H1 (cell line): ENCODE results near the gene ACTG2. TPM values are rescaled to one million over a fixed set of nuclear protein-coding genes. Genes with fewer than 3 reads are reported as not detected.

ENCODE experiments used
- CTCF ChIA-PET: fragments of 300-600 bp; sonication (Branson Sonifier 250); formaldehyde crosslinking; loops from one replicate; lab custom pipeline; 2021; ENCODE audit not compliant: partially characterized antibody; lab: Charles Lee
- POLR2A ChIA-PET: fragments of 300-600 bp; sonication (Branson Sonifier 250); formaldehyde crosslinking; loops from one replicate; lab custom pipeline; 2021; ENCODE audit warnings: inconsistent platforms; ENCODE audit not compliant: partially characterized antibody; lab: Charles Lee
- DNase-seq, 2 experiments: peaks; one replicate each; pipeline versions ENCODE4 v3.0.0 to v3.0.0-alpha.2; 2010 to 2022; ENCODE audit warnings: low spot score in 2 of 2, low read depth in 1 of 2, mixed read lengths in 1 of 2
- FAIRE-seq: peaks from 2 replicates; lab custom pipeline; 2011; peaks lifted over from hg19 to GRCh38; lab: Jason Lieb, UNC
- H2AFZ ChIP-seq: 2 replicates; pipeline ENCODE4 v1.8.1; 2012; ENCODE audit warnings: low read length, inconsistent platforms
- H2AK5ac ChIP-seq: 2 replicates; pipeline ENCODE4 v1.6.1; 2013; ENCODE audit warnings: low read depth, low read length
- H2BK120ac ChIP-seq: replicated peaks from 2 replicates; pipeline ENCODE3; 2013; ENCODE audit warnings: low read depth, low read length, inconsistent platforms
- H2BK12ac ChIP-seq: 2 replicates; pipeline ENCODE4 v1.6.1; 2013; ENCODE audit warnings: low read depth, low read length
- H2BK15ac ChIP-seq: 2 replicates; pipeline ENCODE4 v1.6.1; 2013; ENCODE audit warnings: low read length
- H2BK20ac ChIP-seq: 2 replicates; pipeline ENCODE4 v1.6.1; 2013; ENCODE audit warnings: low read length
- H2BK5ac ChIP-seq: 2 replicates; pipeline ENCODE4 v1.6.1; 2013; ENCODE audit warnings: low read depth, low read length
- H3K14ac ChIP-seq: 2 replicates; pipeline ENCODE4 v1.6.1; 2013; ENCODE audit warnings: inconsistent platforms; ENCODE audit not compliant: insufficient read length
- H3K18ac ChIP-seq: 2 replicates; pipeline ENCODE4 v1.6.1; 2013; ENCODE audit warnings: low read length; ENCODE audit errors: extremely low read depth
- H3K23ac ChIP-seq: 2 replicates; pipeline ENCODE4 v1.6.1; 2013; ENCODE audit warnings: inconsistent platforms; ENCODE audit not compliant: insufficient read length
- H3K23me2 ChIP-seq: 2 replicates; pipeline ENCODE4 v1.6.1; 2013; ENCODE audit warnings: low read depth, low read length
- H3K27ac ChIP-seq: 2 replicates; pipeline ENCODE4 v1.6.1; 2011; ENCODE audit warnings: low read depth, low read length, inconsistent platforms
- H3K27me3 ChIP-seq, 4 experiments: replicated peaks in 1 of 4; 1 replicate in 1 of 4; 2 replicates in 3 of 4; pipeline versions ENCODE4 v1.6.1 to v1.8.1; 2011 to 2013; ENCODE audit warnings: low read length in 3 of 4, mild to moderate bottlenecking in 3 of 4, inconsistent platforms in 2 of 4, mixed read lengths in 2 of 4, moderate library complexity in 1 of 4; ENCODE audit not compliant: control insufficient read depth in 3 of 4, insufficient read depth in 3 of 4; ENCODE audit errors: extremely low read depth in 1 of 4
- H3K36me3 ChIP-seq, 4 experiments: 2 replicates each; pipeline versions ENCODE4 v1.6.1 to v1.8.1; 2011 to 2013; ENCODE audit warnings: mild to moderate bottlenecking in 4 of 4, low read length in 3 of 4, moderate library complexity in 2 of 4, control low read depth in 1 of 4, inconsistent platforms in 1 of 4; ENCODE audit not compliant: insufficient read depth in 4 of 4, control insufficient read depth in 2 of 4
- H3K4ac ChIP-seq: replicated peaks from 2 replicates; pipeline ENCODE3; 2013; ENCODE audit warnings: low read length, low read depth, mixed read lengths, inconsistent platforms; ENCODE audit not compliant: insufficient read length
- H3K4me1 ChIP-seq, 4 experiments: replicated peaks in 1 of 4; 1 replicate in 1 of 4; 2 replicates in 3 of 4; pipeline versions ENCODE4 v1.6.1 to v1.8.1; 2011 to 2013; ENCODE audit warnings: low read length in 3 of 4, inconsistent platforms in 2 of 4, mixed read lengths in 1 of 4; ENCODE audit not compliant: insufficient read depth in 4 of 4, control insufficient read depth in 3 of 4
- H3K4me2 ChIP-seq, 2 experiments: 2 replicates each; pipeline versions ENCODE4 v1.6.1 to v1.8.1; 2011 to 2013; ENCODE audit warnings: low read depth in 2 of 2, low read length in 2 of 2, control low read depth in 1 of 2, inconsistent platforms in 1 of 2, mild to moderate bottlenecking in 1 of 2; ENCODE audit not compliant: insufficient read depth in 1 of 2
- H3K4me3 ChIP-seq, 4 experiments: fragments of 200-600, 300-600 bp in 1 of 4; sonication (generic), shearing (Covaris generic), sonication (Bioruptor Twin) in 1 of 4; 2 replicates each; pipeline versions ENCODE4 v1.5.1 to v1.8.1; 2011 to 2016; ENCODE audit warnings: low read length in 4 of 4, low read depth in 3 of 4, control low read depth in 2 of 4, inconsistent platforms in 2 of 4, mild to moderate bottlenecking in 2 of 4, mixed read lengths in 1 of 4, moderate library complexity in 1 of 4; ENCODE audit not compliant: insufficient read depth in 2 of 4; ENCODE audit errors: extremely low read depth in 1 of 4
- H3K56ac ChIP-seq: replicated peaks from 2 replicates; pipeline ENCODE3; 2013; ENCODE audit warnings: low read depth, mild to moderate bottlenecking, mixed read lengths, low read length, inconsistent platforms; ENCODE audit not compliant: insufficient read length
- H3K79me1 ChIP-seq: 2 replicates; pipeline ENCODE4 v1.6.1; 2013; ENCODE audit warnings: low read depth, low read length, control low read depth
- H3K79me2 ChIP-seq, 2 experiments: 2 replicates each; pipeline versions ENCODE4 v1.6.1 to v1.8.1; 2012 to 2013; ENCODE audit warnings: low read length in 2 of 2, mild to moderate bottlenecking in 2 of 2, inconsistent platforms in 1 of 2; ENCODE audit not compliant: insufficient read depth in 2 of 2, control insufficient read depth in 1 of 2
- H3K9ac ChIP-seq, 4 experiments: replicated peaks in 1 of 4; 1 replicate in 1 of 4; 2 replicates in 3 of 4; pipeline versions ENCODE4 v1.6.1 to v1.8.1; 2011 to 2013; ENCODE audit warnings: low read depth in 3 of 4, low read length in 3 of 4, control low read depth in 2 of 4, mild to moderate bottlenecking in 2 of 4, moderate library complexity in 2 of 4, inconsistent platforms in 1 of 4; ENCODE audit errors: extremely low read depth in 1 of 4
- H3K9me3 ChIP-seq, 2 experiments: 2 replicates each; pipeline versions ENCODE4 v1.6.1 to v1.8.1; 2012 to 2013; ENCODE audit warnings: mild to moderate bottlenecking in 2 of 2, moderate library complexity in 2 of 2, control low read depth in 1 of 2, inconsistent platforms in 1 of 2, low read depth in 1 of 2, low read length in 1 of 2, mixed read lengths in 1 of 2; ENCODE audit not compliant: insufficient read depth in 2 of 2
- H4K20me1 ChIP-seq, 2 experiments: replicated peaks in 1 of 2; 2 replicates each; pipeline versions ENCODE3 to v1.8.1; 2011 to 2013; ENCODE audit warnings: inconsistent platforms in 2 of 2, low read length in 2 of 2, mild to moderate bottlenecking in 1 of 2; ENCODE audit not compliant: insufficient read depth in 2 of 2, control insufficient read depth in 1 of 2
- H4K5ac ChIP-seq: 2 replicates; pipeline ENCODE4 v1.6.1; 2013; ENCODE audit warnings: low read length, low read depth, mixed read lengths, inconsistent platforms; ENCODE audit not compliant: insufficient read length
- H4K8ac ChIP-seq: 2 replicates; pipeline ENCODE4 v1.8.0; 2013; ENCODE audit warnings: mild to moderate bottlenecking, moderate library complexity, low read length, inconsistent platforms; ENCODE audit not compliant: insufficient read depth; ENCODE audit errors: extremely low read depth
- H4K91ac ChIP-seq: replicated peaks from 2 replicates; pipeline ENCODE3; 2013; ENCODE audit warnings: low read length, mixed read lengths, inconsistent platforms; ENCODE audit not compliant: insufficient read length
- ASH2L ChIP-seq: fragments of 200-600, 300-600 bp; sonication (generic); IDR thresholded peaks from one replicate; pipeline ENCODE4 v1.7.1; 2017; ENCODE audit warnings: low read length
- GABPA ChIP-seq: IDR thresholded peaks from 2 replicates; pipeline ENCODE4 v1.6.1; 2011; ENCODE audit warnings: mild to moderate bottlenecking, low read length, moderate library complexity, borderline replicate concordance; ENCODE audit not compliant: insufficient read depth
- HDAC6 ChIP-seq: IDR thresholded peaks from one replicate; pipeline ENCODE4 v1.7.1; 2012; ENCODE audit warnings: low read depth, mild to moderate bottlenecking, inconsistent platforms, low read length, moderate library complexity
- KDM4A ChIP-seq: IDR thresholded peaks from one replicate; pipeline ENCODE4 v1.7.1; 2012; ENCODE audit warnings: low read depth, mild to moderate bottlenecking, moderate library complexity, low read length, inconsistent platforms; ENCODE audit not compliant: severe bottlenecking
- POLR2A ChIP-seq, 2 experiments: IDR thresholded peaks; 1 replicate in 1 of 2; 2 replicates in 1 of 2; pipeline ENCODE4 v1.6.1; 2011; ENCODE audit warnings: low read depth in 2 of 2, low read length in 2 of 2, mild to moderate bottlenecking in 2 of 2; ENCODE audit errors: control extremely low read depth in 1 of 2
- POU5F1 ChIP-seq: IDR thresholded peaks from 2 replicates; pipeline ENCODE4 v1.6.1; 2011; ENCODE audit warnings: low read depth, mild to moderate bottlenecking, low read length, moderate library complexity
- whole genome bisulfite sequencing, 2 experiments: shearing (Covaris generic) in 1 of 2; methylation state at CpG; one replicate each; pipeline versions ENCODE4 v1.1.6 to v1.1.7; 2013 to 2015; ENCODE audit warnings: low lambda C conversion rate in 2 of 2, mixed read lengths in 2 of 2, inconsistent platforms in 1 of 2, low coverage in 1 of 2, missing lambda C conversion rate in 1 of 2; ENCODE audit not compliant: insufficient replicate concordance in 2 of 2, insufficient coverage in 1 of 2, insufficient read length in 1 of 2; ENCODE audit errors: extremely low coverage in 1 of 2, missing lambda C conversion rate in 1 of 2; 5-methylcytosine and 5-hydroxymethylcytosine counted together
- polyA plus RNA-seq, 7 experiments: library from polyadenylated mRNA; depleted of rRNA in 3 of 7; stranded (reverse) in 5 of 7; unstranded in 2 of 7; fragments of >200 nt in 5 of 7; fragments of 200-250 nt in 2 of 7; gene quantifications; 1 replicate in 5 of 7; 2 replicates in 1 of 7; 4 replicates in 1 of 7; pipeline versions ENCODE4 v1.2.1 to v1.2.3, GENCODE V29; 2011 to 2013; ENCODE audit warnings: missing spikeins in 2 of 7, mixed read lengths in 2 of 7
- total RNA-seq: library from RNA; stranded (reverse); fragmentation: NEBNext Ultra II Directional; extraction: Animal tissue kit (Norgen Biotek cat#: 25700); gene quantifications from 2 replicates; pipeline ENCODE4 v1.2.1, GENCODE V29; 2021

The ACTG2 gene
- total and polyA plus RNA-seq, 2 of the 8 experiments (the other 6 are each of a cell fraction or from before 2014, with no cell fraction given): 6.2 to 13.7 TPM

DNA sequence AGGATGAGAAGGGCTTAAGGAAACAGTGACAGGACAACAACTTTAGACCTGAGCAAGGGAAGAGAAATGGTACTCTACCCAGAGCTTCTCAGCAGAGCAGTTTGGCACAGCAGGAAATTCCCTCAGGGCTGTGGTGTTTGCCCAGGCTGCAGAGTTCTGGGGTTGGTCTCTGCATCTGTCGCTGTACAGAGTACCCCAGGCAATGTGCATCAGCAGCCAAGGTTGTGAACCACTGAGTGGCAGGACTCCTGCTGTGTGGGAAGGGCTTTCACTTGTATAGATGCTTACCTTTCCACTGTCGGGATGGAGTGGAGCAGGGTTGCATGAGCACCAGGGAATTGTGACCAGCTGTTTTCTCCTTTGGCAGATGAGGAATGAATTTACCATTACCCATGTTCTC lies 42.8 kb upstream of the ACTG2 start:
- no peaks in the 10 kb centered on the region for H3K4me1 ChIP-seq
- H3K27ac ChIP-seq: no peak overlapping the region
- CTCF ChIA-PET: interaction anchor here (0.9 to 1.7 kb wide), 2 partner anchors 23 to 392 kb away, joined by 3 read pairs; no protein-coding TSS in a partner anchor
- H2BK15ac ChIP-seq: no peak overlapping the region
- H3K23ac ChIP-seq: no peak overlapping the region
- H3K4me3 ChIP-seq: no peak overlapping the region
- no peak overlapping the region for H2AFZ ChIP-seq
- no peak overlapping the region for H4K91ac ChIP-seq
- FAIRE-seq: no peak
- no peak overlapping the region for H2BK120ac ChIP-seq
- H3K14ac ChIP-seq: no peak overlapping the region
- H4K5ac ChIP-seq: no peak overlapping the region
- peaks cover 0 to 2% of the 10 kb centered on the region in 2 experiments for H4K20me1 ChIP-seq
- DNase-seq: no peak
- no peaks in the 10 kb centered on the region; the same call in 1 of the 2 replicates for H3K23me2 ChIP-seq
- no peak for TF ChIP-seq ASH2L
- no peak for TF ChIP-seq POU5F1
- no peak for TF ChIP-seq POLR2A (IDR thresholded peaks at IDR 0.05; ENCODE audit: control extremely low read depth in 1 of 2, low read depth in 2 of 2, low read length in 2 of 2)
- TF ChIP-seq GABPA: no peak
- no peak for TF ChIP-seq KDM4A
- no peak for TF ChIP-seq HDAC6
- TF ChIP-seq, all 59 proteins: peak for 0
- Histone ChIP-seq H3K18ac (no peak overlapping the region), H2BK5ac (no peak overlapping the region), H2AK5ac (no peak overlapping the region), H3K4ac (no peak overlapping the region), H3K36me3 (peaks cover 16 to 80% (median 57%) of the 10 kb centered on the region in 4 experiments), H2BK20ac (no peak overlapping the region), H3K9me3 (no peaks in the 10 kb centered on the region), H2BK12ac (no peak overlapping the region), H3K56ac (no peak overlapping the region), H3K9ac (no peak overlapping the region), H3K4me2 (no peak overlapping the region), H3K79me1 (no peaks in the 10 kb centered on the region), H4K8ac (no peak overlapping the region; the same call in 1 of the 2 replicates), H3K27me3 (no peaks in the 10 kb centered on the region), H3K79me2 (no peaks in the 10 kb centered on the region)
- POLR2A ChIA-PET: interaction anchor here (1.3 kb wide), 1 partner anchor 11 kb away, joined by 3 read pairs; no protein-coding TSS in a partner anchor
- 82% methylated on average over 2 of the region's 2 CpGs; no CpG with 5 or more reads in 1 of the 2 experiments for WGBS, 2 experiments
